Suppressor macrophage treated with lipopolysaccharide for 4 hours (primary cell): ENCODE data around the gene ZFPL1.

Experiments
- DNase-seq: peaks from one replicate; pipeline ENCODE4 v3.0.0-alpha.2; 2020

Gene ZFPL1

DNA sequence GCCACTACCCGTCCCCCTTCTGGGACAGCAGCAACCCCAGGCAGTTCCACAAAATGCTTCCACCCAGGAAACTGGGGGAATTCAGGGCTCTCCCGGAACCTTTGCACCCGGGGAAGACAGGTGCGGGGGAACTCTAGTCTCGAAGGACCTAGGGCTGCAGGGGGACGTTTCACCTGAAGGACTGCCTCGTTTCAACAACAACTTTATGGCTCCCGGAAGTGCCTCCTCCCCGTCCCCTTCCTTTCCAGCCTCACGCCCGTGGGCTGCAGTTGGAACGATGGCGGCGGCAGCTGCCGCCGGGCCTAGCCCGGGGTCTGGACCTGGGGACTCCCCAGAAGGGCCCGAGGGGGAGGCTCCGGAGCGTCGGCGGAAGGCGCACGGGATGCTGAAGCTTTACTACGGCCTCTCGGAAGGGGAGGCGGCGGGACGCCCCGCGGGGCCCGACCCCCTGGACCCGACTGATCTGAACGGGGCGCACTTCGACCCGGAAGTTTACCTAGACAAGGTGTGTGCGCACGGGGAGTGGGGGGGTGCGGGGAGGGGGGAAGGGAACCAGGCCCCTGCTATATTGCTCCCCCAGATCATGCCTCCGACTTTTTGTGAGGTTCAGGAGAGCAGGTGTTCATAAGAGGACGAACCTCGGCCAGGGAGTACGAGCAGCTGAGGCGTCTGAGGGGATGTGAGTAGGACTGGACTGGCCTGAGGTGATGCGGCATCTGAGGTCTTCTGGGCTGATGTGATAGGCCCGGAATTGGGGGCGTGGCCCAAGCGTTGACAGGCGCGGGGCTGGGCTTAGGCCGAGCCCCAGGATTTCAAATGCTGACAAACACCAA is 12.2 kb downstream of the ZFPL1 start, which contains the start of gene VPS51:
VPS51 (plus strand) TSS at position 241 of the 833 bp plus-strand sequence; CDS start at position 278, 37 bp downstream.
- DNase-seq = peak; percentile 87

DNA sequence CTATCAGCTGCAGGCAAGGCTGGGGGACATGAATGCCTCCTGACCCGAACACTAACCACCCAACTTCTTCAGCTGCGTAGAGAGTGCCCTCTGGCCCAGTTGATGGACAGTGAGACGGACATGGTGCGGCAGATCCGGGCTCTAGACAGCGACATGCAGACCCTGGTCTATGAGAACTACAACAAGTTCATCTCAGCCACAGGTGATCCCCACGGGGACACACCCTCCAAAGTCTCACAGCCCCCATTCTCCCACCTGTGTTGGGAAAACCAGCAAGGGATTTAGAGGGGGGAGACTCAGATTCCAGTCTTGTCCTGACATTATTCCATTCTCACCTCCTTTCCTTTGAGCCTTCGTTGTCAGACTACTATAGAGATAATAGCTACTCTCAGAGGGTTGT is 12.9 kb downstream of the ZFPL1 start:
- DNase-seq = no peak

DNA sequence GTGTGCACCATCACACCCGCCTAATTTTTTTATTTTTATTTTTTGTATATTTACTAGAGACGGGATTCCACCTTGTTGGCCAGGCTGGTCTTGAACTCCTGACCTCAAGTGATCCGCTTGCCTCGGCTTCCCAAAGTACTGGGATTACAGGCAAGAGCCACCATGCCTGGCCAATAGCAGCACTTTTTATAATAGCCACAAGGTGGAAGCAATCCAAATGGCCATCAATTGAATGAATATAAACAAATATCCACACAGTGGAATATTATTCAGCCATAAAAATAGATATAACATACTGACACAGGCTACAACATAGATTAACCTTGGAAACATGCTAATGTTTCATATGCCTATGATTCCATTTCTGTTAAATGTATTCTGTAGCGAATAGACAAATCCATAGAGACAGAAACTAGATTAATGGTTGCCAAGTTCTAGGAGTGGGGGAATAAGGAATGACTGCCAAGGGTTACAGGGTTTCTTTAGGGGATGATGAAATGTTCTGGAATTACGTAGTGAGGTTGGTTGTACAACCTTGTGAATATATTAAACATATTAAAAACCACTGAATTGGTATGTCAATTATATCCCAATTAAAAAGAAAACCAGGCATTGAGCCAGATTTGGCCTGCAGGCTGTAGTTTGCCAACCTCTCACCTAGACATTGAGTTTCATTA is 16.8 kb downstream of the ZFPL1 start:
- no peak for DNase-seq

DNA sequence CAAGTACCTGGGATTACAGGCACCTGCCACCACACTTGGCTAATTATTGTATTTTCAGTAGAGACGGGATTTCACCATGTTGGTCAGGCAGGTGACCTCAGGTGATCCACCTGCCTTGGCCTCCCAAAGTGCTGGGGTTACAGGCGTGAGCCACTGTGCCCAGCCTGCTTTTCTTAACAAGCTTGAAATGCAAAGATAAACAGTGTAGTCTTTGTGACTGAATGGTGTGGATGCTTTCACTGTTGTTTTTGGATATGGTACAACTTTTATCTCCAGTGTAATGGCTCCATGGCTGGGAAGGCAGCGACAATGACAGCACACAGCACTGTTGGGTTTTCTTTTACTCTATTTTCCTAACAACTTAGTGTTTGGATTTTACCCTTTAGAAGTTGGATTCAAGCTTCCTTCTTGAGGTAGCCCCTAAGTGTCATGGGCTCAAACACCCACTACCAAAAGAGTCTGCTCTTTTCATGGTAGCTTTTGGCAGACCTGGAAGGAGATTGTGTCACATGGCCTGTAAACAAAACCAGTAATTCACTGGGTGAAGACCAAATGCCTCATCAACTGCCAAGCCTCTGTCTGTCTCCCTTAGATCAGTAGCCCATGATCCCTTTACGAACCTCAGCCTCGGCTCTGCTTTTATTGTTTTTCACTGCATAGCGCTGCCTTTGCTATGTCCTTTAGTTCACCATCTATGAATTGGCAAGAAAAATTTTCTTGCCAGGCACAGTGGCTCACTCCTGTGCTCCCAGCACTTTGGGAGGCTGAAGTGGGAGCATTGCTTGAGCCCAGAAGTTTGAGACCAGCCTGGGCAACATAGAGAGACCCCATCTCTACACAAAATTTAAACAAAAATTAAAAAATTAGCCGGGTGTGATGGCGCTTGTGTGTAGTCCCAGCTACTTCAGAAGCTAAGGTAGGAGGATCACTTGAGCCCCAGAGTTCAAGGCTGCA is 18.4 kb downstream of the ZFPL1 start:
- DNase-seq = no peak

DNA sequence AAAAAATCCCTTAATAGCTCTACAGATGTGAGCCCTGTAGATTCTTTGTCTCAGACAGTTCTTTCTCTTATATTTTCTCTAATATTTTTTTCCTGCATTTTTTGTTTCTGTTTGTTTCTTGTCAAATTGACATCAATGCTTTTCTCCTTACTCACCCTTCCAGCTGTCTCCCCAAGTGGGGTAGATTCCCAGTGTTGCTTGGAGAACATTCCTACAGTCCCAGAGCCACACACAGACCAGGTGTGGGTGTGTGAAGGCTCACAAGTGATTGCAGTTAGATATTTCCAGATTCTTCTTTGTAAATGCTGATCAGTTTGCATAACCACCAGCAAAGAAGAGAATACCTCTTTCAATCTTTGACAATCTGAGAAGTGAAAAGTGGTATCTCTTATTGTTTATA is 19.5 kb downstream of the ZFPL1 start:
- DNase-seq = no peak

GRCh38 chr11:65104628-65105027 is 20.6 kb downstream of the ZFPL1 start:
- DNase-seq = no peak

DNA sequence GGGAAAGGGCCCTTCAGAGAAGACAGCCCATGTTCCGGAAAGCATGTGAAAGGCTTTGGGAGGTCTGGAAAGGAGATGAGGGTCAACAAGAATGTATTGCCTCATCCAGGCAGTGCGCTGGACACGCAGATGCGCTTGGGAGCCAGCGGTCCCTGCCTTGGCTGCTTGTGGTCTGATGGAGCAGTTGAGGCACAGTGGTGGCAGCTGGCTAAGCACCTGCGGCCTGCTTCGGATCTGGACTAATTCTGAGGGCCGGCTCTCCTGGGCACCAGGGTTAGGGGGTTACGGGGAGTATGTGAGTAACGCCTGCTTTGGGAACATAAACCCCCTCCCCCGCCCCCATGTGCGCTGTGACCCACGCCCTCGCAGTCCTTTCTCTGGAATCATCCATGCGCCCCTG is 23.1 kb downstream of the ZFPL1 start:
- no peak for DNase-seq

GRCh38 chr11:65107751-65108468 is 23.9 kb downstream of the ZFPL1 start:
- DNase-seq = no peak

GRCh38 chr11:65108469-65109123 is 24.6 kb downstream of the ZFPL1 start:
- no peak for DNase-seq

DNA sequence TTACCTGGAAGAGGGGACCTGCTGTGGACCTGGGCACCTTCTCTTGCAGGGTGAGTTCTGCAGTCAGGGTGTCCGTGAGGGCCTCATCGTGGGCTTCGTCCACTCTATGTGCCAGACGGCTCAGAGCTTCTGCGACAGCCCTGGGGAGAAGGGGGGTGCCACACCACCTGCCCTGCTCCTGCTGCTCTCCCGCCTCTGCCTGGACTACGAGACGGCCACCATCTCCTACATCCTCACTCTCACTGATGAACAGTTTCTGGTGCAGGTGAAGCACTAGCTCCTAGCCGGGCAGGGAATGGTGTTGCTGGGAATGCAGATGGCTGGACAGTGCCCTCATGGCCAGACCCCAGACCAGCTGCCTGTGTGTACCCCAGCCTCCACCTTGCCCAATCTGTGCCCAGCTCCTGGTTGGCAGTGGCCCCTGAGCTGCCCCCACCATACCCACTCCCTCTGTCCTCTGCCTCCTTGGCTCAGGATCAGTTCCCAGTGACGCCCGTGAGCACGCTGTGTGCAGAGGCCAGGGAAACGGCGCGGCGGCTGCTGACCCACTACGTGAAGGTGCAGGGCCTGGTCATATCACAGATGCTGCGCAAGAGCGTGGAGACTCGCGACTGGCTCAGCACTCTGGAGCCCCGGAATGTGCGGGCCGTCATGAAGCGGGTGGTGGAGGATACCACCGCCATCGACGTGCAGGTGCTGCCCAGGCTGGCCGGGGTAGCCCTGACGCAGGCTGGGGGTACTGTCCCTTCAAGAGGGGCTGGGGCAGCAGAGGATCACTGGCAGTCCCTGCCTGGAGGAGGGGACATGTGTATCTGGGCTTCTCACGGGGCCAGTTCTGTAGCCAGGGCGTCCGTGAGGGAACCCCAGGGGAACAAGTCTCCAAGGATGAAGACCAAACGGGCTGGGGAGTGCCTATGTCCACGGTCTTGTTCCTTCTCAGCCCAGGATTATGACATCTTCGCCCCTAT is 25.5 kb downstream of the ZFPL1 start:
- no peak for DNase-seq

DNA sequence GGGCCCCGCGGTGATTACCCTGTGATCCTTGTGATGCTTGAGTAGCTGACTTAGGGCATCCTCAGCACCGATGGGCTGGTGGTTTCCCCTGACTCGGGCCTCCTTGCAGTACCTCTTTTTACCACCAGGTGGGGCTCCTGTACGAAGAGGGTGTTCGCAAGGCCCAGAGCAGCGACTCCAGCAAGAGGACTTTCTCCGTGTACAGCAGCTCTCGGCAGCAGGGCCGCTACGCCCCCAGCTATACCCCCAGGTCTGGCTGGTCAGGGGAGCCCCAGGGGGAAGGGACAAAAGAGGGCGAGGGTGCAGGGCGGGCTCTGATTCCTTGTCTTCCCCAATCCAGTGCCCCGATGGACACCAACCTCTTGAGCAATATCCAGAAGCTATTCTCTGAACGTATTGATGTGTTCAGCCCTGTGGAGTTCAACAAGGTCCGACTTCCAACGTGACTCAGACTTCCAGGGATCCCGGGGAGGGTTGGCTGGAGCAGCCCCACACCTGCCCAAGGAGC is 26.4 kb downstream of the ZFPL1 start:
- DNase-seq = peak; percentile 92

GRCh38 chr11:65111159-65111743 is 27.2 kb downstream of the ZFPL1 start:
- no peak for DNase-seq

GRCh38 chr11:65111744-65112545 is 27.9 kb downstream of the ZFPL1 start, which contains the start of gene TM7SF2:
TM7SF2 (plus strand) TSS chr11:65111872; CDS start chr11:65112016, 144 bp downstream.
- peak; percentile 96 for DNase-seq

GRCh38 chr11:65112546-65113360 is 28.7 kb downstream of the ZFPL1 start:
- peak; percentile 71 for DNase-seq

GRCh38 chr11:65113361-65113756 is 29.3 kb downstream of the ZFPL1 start:
- no peak for DNase-seq

GRCh38 chr11:65113839-65114238 is 29.8 kb downstream of the ZFPL1 start:
- DNase-seq = no peak

DNA sequence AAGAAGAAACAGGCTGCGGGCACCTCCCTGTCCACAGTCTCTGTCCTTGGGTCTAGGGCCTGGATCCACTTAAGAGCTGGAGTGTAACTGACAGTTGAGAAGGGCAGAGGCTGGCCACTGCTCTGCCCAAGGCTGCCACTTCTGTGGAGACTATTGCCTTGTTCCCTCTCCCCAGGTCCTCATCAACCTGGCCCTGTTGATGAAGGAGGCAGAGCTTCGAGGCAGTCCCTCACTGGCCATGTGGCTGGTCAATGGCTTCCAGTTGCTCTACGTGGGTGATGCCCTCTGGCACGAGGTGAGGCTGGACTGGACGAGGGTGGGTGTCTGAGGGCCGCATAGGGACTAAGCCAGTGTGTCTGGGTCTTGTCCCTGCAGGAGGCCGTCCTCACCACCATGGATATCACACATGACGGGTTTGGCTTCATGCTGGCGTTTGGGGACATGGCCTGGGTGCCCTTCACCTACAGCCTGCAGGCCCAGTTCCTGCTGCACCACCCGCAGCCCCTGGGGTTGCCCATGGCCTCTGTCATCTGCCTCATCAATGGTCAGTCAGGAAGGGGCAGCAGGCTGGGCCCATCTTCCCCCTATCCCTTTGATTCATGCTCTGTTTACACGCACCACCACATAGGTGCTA is 30.6 kb downstream of the ZFPL1 start:
- DNase-seq = no peak
